SKM-1 treated with dmso at 0.1 percent for 144 hours (cell line): ENCODE data around the gene BEST4.
"Not testable (repeated sequence)": the region's sequence is repeated elsewhere in the genome, so short reads cannot be mapped to it uniquely, and the experiment has no call there.

Source experiments
- DNase-seq: peaks from one replicate; lab custom pipeline; 2025; ENCODE audit not compliant: unreplicated experiment; lab: John Stamatoyannopoulos, UW

The BEST4 gene

DNA sequence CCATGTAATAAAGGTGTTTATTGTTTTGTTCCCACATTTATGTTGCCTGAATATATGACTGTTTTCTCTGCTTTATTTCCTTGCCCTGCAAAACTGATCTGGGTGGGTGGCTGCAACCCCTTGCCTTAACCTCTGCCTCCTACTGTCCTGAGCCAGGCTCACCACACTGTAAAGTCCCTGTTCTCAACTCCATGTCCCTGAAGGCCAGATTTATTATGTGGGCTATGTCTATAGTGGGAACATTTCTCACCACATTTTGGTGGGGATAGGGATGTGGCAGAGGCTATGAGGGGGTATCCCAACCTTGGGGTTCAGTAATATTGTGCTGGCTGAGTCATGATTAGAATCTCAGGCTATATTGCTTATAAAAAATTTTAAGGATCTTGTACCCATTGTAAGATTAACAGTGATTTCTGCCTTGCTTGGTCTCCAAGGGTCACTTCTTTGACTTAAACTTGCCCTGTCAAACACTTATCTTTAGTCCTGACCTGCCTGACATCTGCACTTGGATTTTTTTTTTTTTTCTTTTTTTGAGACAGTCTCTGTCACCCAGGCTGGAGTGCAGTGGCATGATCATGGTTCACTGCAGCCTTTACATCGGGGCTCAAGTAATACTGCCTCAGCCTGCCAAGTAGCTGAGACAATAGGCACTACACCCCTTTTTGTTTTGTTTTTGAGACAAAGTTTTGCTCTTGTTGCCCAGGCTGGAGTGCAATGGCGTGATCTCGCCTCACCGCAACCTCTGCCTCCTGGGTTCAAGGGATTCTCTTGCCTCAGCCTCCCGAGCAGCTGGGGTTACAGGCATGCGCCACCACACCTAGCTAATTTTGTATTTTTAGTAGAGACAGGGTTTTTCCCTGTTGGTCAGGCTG lies 9.0 kb downstream of the BEST4 start:
- no peak for DNase-seq

DNA sequence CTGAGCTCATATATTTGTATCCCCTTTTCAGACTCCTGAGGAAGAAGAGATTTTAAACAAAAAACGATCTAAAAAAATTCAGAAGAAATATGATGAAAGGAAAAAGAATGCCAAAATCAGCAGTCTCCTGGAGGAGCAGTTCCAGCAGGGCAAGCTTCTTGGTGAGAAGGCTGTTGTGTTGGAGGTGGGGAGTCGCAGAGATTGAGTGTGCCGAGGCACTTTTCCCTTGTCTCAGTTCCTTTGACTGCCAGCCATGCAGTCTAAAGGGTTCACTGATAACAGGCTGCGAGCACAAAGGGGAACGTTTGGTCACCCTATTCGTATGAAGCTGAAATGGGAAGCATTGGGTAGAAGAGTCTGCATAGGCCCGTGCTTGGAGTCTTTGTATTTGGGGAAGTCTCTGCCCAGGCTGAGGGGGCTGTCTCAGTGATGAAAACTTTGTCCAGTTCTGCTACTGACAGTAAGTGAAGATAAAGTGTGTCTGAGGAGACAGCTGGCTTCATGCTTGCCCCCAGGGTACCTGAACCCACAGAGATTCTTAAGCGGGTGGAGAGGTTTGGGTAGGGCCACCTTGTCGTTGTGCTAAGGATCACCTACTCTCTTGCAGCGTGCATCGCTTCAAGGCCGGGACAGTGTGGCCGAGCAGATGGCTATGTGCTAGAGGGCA lies 9.9 kb downstream of the BEST4 start:
- DNase-seq: no peak

DNA sequence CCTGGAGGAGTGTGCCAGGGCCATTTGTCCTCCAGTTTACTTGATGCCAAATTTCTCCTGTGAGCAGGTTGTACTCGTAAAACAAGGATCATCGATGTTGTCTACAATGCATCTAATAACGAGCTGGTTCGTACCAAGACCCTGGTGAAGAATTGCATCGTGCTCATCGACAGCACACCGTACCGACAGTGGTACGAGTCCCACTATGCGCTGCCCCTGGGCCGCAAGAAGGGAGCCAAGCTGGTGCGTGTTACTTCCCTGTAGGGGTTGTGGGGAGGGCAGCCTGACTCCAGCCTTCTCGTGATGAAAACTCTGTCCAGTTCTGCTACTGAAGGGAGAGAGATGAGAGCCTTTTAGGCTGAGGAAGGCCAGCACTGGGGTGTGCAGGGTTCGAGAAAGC lies 10.4 kb downstream of the BEST4 start:
- no peak for DNase-seq

DNA sequence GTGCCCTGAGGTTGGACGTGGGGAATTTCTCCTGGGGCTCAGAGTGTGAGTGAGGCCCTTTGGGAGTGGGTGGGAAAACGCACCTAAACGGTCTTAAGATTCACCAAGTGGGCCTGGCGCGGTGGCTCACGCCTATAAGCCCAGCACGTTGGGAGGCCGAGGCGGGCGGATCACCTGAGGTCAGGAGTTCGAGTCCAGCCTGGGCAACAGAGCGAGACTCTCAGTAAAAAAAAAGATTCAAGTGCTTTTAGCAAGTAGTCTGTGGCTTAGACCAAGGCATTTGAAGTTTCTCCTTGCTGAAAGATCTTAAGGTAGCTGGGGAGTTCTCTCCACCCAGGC lies 11.3 kb downstream of the BEST4 start:
- no peak for DNase-seq

DNA sequence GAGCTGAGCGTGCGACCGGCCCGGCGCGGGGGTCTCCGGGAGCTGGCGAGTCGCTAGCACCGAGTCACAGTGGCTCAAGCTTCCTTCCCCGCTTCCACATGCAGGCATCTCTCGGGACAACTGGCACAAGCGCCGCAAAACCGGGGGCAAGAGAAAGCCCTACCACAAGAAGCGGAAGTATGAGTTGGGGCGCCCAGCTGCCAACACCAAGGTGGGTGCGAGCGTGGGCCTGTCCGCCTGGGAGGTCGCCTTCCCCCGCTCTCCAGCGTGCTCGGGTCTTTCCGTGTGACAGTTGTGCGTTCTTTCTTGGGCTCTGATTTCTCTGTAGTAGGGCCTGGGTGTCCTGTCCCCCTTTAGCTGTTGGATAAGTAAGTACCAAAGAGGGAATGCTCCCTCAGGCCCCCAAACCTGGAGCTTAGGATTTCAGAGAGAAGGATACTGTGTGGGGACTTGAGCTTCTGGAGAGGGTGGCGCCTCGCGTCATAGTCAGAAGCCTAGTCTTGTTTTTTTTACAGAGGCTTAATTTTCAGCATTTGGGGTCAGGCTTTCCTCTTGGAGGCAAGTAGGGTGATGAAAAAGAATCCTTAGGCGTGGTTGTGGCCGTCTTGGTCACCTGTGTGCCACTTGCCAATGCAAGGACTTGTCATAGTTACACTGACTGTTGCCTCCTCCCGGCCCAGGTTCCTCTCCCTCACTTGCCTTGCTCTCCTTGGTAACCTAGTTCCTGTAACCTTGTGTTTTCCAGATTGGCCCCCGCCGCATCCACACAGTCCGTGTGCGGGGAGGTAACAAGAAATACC lies 11.8 kb downstream of the BEST4 start:
- no peak for DNase-seq

DNA sequence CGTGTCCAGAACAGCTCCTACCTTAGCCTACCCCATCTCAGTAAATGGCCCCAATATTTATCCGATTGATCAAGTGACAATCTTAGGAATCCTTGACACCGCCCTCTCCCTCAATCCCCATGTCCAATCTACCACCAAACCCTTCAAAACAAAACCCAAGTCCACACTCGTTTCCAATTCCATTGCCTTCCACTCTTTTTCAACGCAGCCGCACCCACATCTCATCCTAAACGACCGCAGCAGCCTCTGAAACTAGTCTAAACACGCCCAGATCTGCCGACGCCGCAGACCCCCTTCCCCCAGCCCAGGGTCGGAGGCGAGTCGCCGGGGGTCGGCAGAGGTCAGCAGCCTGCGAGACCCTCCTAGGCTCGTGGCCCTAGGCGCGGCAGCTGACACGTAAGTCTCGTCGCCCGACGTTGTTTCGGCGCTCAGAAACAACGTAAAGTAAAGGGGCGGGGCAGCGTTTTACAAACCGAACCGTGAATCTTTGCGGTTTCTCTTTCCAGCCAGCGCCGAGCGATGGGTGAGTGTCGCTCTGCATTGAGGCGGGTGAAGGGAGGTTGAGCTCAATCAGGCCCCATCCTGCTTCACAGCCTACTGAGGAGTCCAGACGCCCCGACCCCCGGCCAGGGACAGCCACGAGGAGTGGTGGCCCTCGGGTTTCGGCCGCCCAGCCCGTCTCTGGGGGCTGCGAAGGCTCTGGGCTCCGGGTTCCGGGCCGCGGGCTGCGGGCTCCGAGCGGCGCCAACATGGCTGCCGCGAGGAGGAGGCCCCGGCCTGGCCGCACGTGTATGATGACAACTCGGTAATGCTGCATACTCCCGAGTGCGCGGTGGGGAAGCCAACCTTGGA lies 12.7 kb downstream of the BEST4 start, which contains the start of gene RPS8:
RPS8 (plus strand) TSS at position 463 of the 852 bp plus-strand sequence; CDS start at position 520, 57 bp downstream.
- DNase-seq: peak; percentile 88

DNA sequence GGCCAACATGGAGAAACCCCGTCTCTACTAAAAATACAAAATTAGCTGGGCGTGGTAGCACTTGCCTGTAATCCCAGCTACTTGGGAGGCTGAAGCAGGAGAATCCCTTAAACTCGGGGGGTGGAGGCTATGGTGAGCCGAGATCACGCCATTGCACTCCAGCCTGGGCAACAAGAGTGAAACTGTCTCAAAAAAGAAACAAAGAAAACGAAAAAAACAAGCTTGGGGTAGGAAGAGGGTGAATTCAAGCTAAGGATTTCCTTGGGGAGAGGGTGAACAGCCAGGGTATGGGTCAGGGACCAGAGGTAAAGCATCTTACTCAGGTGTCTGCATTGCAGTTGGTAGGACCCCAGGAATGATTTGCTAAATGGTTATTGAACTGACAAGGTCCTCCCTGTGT lies 21.5 kb downstream of the BEST4 start:
- not testable (repeated sequence) for DNase-seq

DNA sequence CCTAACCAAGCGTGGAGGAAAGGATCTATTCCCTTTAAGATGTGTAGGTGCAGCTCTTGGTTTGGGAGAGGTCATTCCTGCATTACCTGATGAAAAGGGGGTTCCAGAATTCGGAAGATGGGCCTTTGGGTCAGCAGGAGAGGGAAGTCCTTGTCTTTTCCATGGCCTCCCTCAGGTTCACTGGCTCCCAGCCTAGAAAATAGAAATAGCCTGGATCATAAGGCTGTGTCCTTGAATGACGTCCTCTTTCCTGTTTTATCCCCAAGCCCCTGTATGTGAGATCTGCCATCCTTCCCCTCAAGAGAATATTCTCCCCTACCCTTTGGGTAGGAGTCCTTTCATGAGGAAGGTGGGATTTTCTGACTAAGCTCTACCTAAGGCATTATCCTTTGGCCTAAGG lies 27.1 kb downstream of the BEST4 start:
- DNase-seq: no peak

DNA sequence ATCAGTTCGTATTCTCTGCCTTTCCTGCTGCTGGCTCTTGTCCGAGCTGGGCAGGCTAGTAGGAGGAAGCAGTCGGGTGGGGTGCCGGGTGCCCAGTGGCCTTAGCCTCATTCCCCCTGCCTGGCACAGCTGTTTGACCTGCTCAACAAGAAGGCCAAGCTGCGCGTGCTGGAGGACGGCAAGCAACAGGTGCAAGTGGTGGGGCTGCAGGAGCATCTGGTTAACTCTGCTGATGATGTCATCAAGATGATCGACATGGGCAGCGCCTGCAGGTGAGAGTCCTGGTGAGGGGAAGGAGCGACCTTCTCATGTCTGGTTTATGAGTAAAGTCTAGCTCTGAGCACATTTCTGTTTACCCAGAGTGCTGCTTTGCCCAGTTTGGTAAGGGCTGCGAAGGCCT lies 28.9 kb downstream of the BEST4 start:
- no peak for DNase-seq

DNA sequence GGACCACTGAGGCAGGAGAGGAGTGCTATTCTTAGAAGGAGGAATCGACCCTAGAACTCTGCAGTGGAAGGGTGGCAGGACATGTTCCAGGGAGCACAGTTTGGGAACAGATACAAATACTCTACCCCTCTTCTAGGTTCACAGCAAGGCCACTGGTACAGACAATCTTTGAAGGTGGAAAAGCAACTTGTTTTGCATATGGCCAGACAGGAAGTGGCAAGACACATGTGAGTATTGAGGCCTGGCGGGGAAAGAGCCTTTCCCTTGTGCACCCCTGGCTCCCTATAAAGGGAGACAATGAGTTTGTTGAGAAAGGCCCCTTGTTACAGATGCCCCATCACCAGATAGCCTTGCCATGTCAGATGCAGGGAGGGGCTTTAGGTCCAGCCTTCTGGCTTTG lies 30.6 kb downstream of the BEST4 start:
- DNase-seq: no peak

DNA sequence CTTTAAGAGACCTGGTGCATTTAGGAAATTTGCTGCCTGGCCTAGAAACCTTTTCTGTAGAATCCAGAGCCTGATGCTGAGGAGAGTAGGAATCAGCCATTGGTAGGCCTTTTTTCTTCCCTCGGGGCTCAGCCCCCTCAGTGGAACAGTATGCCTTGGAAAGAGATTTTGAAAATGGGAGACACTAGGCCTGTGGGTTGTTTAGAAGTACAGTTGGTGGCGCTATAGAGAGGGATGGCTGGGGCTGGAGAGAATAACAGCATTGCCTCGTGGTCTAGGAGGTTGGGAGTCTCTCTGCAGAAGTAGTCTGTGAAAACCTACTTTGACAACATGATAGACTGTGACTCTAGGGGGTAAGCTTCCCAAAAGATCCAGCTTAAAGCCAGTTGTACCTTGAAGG lies 40.1 kb downstream of the BEST4 start:
- no peak for DNase-seq

DNA sequence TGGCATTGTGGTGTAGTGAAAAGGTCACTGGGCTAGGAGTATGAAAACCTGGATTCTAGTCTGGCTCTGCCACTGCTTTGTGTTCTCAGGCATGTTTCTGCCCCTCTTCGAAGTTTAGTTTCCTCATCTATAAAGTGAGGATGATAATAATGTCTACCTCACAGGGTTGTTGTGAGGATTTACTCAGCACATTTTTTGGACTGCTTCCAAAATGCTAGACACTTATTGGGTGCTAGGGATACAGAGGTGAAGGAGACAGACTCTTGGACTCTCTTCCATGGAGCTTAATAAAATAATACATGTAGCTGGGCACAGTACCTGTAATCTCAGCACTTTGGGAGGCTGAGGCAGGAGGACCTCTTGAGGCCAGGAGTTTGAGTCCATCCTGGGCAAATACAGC lies 44.8 kb downstream of the BEST4 start:
- no peak for DNase-seq

DNA sequence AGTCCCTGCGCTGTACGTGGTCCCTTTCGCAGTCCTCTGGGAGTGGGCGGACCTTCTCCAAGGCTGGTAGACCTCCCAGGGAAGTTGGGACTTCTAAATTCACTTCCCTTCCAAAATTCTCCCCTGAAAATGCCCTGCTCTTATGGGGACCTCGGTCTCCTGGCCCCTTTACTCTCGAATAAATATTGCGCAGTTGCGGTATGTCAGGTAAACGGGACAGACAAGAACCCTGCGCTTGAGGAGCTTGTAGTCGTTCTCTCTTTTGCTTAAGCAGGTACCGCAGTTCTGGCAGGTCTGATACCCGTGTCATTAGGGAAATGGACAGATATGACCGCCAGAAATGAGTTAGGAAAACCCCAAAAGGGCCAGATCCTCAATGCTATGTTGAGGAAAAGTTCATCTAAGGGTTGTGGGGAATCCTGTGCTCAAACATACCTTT lies 47.8 kb downstream of the BEST4 start:
- DNase-seq: no peak

DNA sequence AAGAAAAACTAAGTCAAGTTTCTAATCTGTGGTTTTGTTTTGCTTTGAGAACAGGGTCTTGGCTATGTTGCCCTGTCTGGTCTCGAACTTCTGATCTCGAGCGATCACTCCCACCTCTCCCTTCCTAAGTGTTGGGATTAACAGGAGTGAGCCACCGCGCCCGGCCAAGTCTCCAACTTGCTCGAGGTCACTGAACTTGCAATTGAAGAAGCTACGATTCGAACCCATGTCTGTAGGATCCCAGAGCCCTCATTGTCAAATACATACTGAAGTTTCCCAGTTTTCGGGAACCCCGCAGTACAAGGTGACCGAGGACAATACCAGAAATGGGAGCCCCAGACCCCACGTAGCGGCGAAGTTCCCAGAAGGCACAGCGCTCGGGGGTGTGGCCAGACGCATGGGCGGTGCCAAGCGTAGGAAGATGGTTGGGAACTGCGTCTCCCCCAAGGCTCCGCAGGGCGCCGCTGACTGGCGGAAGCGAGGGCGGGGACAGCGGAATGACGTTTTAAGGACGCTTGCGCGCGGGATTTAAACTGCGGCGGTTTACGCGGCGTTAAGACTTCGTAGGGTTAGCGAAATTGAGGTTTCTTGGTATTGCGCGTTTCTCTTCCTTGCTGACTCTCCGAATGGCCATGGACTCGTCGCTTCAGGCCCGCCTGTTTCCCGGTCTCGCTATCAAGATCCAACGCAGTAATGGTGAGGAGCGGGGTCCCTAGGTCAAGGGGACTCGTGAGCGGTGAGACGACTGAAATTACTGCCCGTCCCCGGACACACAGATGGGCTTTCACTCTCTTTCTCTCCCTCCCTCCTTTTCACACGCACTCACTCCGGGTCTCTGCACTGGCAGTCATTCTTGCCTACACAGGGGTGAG lies 48.4 kb downstream of the BEST4 start, which contains the start of gene KIF2C:
KIF2C (plus strand) TSS at position 531 of the 872 bp plus-strand sequence; CDS start at position 627, 96 bp downstream.
- DNase-seq: peak; percentile 97

DNA sequence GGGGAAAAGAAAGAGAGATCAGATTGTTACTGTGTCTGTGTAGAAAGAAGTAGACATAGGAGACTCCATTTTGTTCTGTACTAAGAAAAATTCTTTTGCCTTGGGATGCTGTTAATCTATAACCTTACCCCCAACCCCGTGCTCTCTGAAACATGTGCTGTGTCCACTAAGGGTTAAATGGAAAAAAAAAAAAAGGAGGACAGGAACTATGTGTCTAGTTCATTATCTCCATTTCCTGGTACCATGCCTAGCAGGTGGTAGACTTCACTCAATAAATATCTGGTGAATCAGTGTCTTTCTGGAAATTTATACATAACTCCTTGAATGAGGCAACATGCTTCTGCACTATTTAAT lies 49.0 kb downstream of the BEST4 start:
- not testable (repeated sequence) for DNase-seq

DNA sequence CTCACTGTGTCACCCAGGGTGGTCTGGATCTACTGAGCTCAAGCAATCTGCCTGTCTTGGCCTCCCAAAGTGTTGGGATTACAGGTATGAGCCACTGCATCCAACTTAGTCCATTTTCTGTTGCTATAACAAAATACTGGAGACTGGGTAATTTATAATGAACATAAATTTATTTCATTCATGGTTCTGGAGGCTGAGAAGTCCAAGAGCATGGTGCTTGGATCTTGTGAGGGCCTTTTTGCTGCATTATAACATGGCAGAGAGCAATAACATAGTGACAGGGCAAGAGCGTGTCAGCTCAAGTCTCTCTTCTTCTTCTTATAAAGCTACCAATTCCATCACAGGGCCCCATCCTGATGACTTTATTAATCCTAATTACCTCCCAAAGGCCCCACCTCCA lies 52.0 kb downstream of the BEST4 start:
- DNase-seq: no peak

DNA sequence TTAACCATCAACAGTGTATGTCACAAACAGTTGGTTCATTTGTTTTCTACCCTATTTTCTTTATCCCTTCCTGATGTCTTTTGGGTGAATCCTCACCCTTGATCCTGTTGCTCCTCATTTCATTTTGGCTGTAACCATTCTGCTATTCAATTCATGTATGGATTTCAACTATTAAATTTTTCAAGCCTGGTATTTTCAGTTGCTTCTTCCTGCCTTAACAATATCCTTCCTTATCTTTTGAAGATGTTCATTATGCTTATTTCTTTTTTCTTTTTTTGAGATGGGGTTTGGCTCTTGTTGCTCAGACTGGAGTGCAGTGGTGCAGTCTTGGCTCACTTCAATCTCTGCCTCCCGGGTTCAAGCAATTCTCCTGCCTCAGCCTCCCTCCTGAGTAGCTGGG lies 54.2 kb downstream of the BEST4 start:
- DNase-seq: no peak
